ENCODE data around the gene ASPDH.

DNA sequence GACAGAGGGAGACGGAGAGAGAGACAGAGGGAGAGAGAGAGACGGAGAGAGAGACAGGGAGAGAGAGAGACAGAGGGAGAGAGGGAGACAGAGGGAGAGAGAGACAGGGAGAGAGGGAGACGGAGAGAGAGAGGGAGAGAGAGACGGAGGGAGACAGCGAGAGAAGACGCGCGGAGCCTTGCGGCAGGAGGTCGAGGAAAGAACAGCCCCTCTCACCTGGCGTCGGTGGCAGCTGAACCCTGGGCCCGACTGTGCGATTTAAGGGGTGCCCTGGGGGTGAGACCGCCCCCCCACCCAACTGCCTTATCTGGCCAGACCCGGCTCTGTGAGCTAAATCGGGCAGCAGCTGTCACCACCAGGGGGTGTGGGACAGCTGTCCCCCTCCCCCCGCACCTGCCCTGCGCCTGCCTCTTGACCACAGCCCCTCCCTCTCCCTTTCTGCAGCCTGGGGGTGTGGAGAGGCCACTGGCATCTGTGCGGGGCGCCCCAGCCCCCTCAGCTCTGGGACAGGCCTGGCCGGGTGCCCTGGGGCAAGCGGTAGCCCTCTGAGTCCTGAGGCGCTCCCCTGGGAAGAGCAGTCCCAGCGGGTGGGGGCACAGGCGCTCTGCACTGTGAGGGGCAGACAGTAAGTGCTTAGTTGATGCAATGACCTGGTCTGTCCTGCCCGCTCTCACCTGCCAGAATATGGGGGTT is 13.5 kb downstream of the ASPDH start:
- TF ChIP-seq EZH2 (IDR thresholded peaks at IDR 0.05; ENCODE audit: insufficient read depth, poor library complexity, severe bottlenecking), result no peak
- TF ChIP-seq EZH2phosphoT487 (IDR thresholded peaks at IDR 0.05; ENCODE audit: insufficient read depth, low read depth), result no peak

All from GM23248 (cell line).